Measurements from ENCODE around the gene ANXA11.
"Not testable (repeated sequence)": the region's sequence is repeated elsewhere in the genome, so short reads cannot be mapped to it uniquely, and the experiment has no call there.

The ANXA11 gene

GRCh38 chr10:80226723-80227122 is 21.4 kb upstream of the ANXA11 start:
- H3K9me3 ChIP-seq (ENCODE audit: control insufficient read depth, insufficient read depth, low read length); H3K4me1 ChIP-seq (ENCODE audit: insufficient read depth, low read length); H3K36me3 ChIP-seq (ENCODE audit: insufficient read depth, low read length); H3K9ac ChIP-seq (ENCODE audit: low read depth, low read length): not testable (repeated sequence)

GRCh38 chr10:80223031-80223419 is 17.7 kb upstream of the ANXA11 start:
- H3K9ac ChIP-seq (ENCODE audit: low read depth, low read length); H3K9me3 ChIP-seq (ENCODE audit: control insufficient read depth, insufficient read depth, low read length); H3K36me3 ChIP-seq (ENCODE audit: insufficient read depth, low read length); H3K4me1 ChIP-seq (ENCODE audit: insufficient read depth, low read length): not testable (repeated sequence)

- not testable (repeated sequence) for H3K9me3 ChIP-seq (ENCODE audit: control insufficient read depth, insufficient read depth, low read length); H3K4me1 ChIP-seq (ENCODE audit: insufficient read depth, low read length); H3K36me3 ChIP-seq (ENCODE audit: insufficient read depth, low read length); H3K9ac ChIP-seq (ENCODE audit: low read depth, low read length)
Measured at GRCh38 chr10:80218878-80219277, 13.5 kb upstream of the ANXA11 start.

GRCh38 chr10:80214368-80214982 is 9.1 kb upstream of the ANXA11 start:
- H3K9ac ChIP-seq (ENCODE audit: low read depth, low read length); H3K4me1 ChIP-seq (ENCODE audit: insufficient read depth, low read length); H3K36me3 ChIP-seq (ENCODE audit: insufficient read depth, low read length); H3K9me3 ChIP-seq (ENCODE audit: control insufficient read depth, insufficient read depth, low read length): not testable (repeated sequence)

GRCh38 chr10:80212535-80213115 is 7.3 kb upstream of the ANXA11 start:
- not testable (repeated sequence) for H3K4me1 ChIP-seq (ENCODE audit: insufficient read depth, low read length); H3K36me3 ChIP-seq (ENCODE audit: insufficient read depth, low read length); H3K9me3 ChIP-seq (ENCODE audit: control insufficient read depth, insufficient read depth, low read length); H3K9ac ChIP-seq (ENCODE audit: low read depth, low read length)

- no peaks in the 10 kb centered on the region for H3K9me3 ChIP-seq (ENCODE audit: control insufficient read depth, insufficient read depth, low read length)
- no peaks in the 10 kb centered on the region for H3K36me3 ChIP-seq (ENCODE audit: insufficient read depth, low read length)
- peaks cover 4% of the 10 kb centered on the region; the same call in 1 of the 2 replicates for H3K4me1 ChIP-seq (ENCODE audit: insufficient read depth, low read length)
- no peak overlapping the region for H3K9ac ChIP-seq (ENCODE audit: low read depth, low read length)
Measured at GRCh38 chr10:80211786-80212185, 6.4 kb upstream of the ANXA11 start.

GRCh38 chr10:80210259-80210658 is 4.9 kb upstream of the ANXA11 start:
- H3K9me3 ChIP-seq (ENCODE audit: control insufficient read depth, insufficient read depth, low read length) = no peaks in the 10 kb centered on the region
- H3K9ac ChIP-seq (ENCODE audit: low read depth, low read length) = no peak overlapping the region
- no peaks in the 10 kb centered on the region for H3K36me3 ChIP-seq (ENCODE audit: insufficient read depth, low read length)
- H3K4me1 ChIP-seq (ENCODE audit: insufficient read depth, low read length) = peaks cover 4% of the 10 kb centered on the region; the same call in 1 of the 2 replicates

- Histone ChIP-seq H3K36me3 (ENCODE audit: insufficient read depth, low read length) (no peaks in the 10 kb centered on the region), H3K9me3 (ENCODE audit: control insufficient read depth, insufficient read depth, low read length) (no peaks in the 10 kb centered on the region), H3K4me1 (ENCODE audit: insufficient read depth, low read length) (peaks cover 14% of the 10 kb centered on the region), H3K9ac (ENCODE audit: low read depth, low read length) (peak overlapping the region; percentile 73; the same call in 1 of the 2 replicates)
Measured at GRCh38 chr10:80207768-80208370, 2.5 kb upstream of the ANXA11 start.

GRCh38 chr10:80206277-80206655 is 929 bp upstream of the ANXA11 start:
- H3K9ac ChIP-seq (ENCODE audit: low read depth, low read length) = no peak overlapping the region; the same call in 1 of the 2 replicates
- no peaks in the 10 kb centered on the region for H3K36me3 ChIP-seq (ENCODE audit: insufficient read depth, low read length)
- no peaks in the 10 kb centered on the region for H3K9me3 ChIP-seq (ENCODE audit: control insufficient read depth, insufficient read depth, low read length)
- peaks cover 14% of the 10 kb centered on the region for H3K4me1 ChIP-seq (ENCODE audit: insufficient read depth, low read length)

GRCh38 chr10:80204677-80205476 is 460 bp downstream of the ANXA11 start:
- peaks cover 23% of the 10 kb centered on the region for H3K4me1 ChIP-seq (ENCODE audit: insufficient read depth, low read length)
- H3K36me3 ChIP-seq (ENCODE audit: insufficient read depth, low read length) = no peaks in the 10 kb centered on the region
- H3K9me3 ChIP-seq (ENCODE audit: control insufficient read depth, insufficient read depth, low read length) = no peaks in the 10 kb centered on the region
- H3K9ac ChIP-seq (ENCODE audit: low read depth, low read length) = peak overlapping the region; percentile 80

- Histone ChIP-seq H3K9ac (ENCODE audit: low read depth, low read length) (peak overlapping the region; percentile 80), H3K9me3 (ENCODE audit: control insufficient read depth, insufficient read depth, low read length) (no peaks in the 10 kb centered on the region), H3K36me3 (ENCODE audit: insufficient read depth, low read length) (no peaks in the 10 kb centered on the region), H3K4me1 (ENCODE audit: insufficient read depth, low read length) (peaks cover 27% of the 10 kb centered on the region)
Measured at GRCh38 chr10:80203835-80204676, 1.3 kb downstream of the ANXA11 start.

- no peaks in the 10 kb centered on the region for H3K9me3 ChIP-seq (ENCODE audit: control insufficient read depth, insufficient read depth, low read length)
- H3K4me1 ChIP-seq (ENCODE audit: insufficient read depth, low read length) = peaks cover 27% of the 10 kb centered on the region
- H3K36me3 ChIP-seq (ENCODE audit: insufficient read depth, low read length) = no peaks in the 10 kb centered on the region
- H3K9ac ChIP-seq (ENCODE audit: low read depth, low read length) = peak overlapping the region; percentile 80
Measured at GRCh38 chr10:80202934-80203834, 2.2 kb downstream of the ANXA11 start.

GRCh38 chr10:80202530-80202929 is 2.8 kb downstream of the ANXA11 start:
- H3K9me3 ChIP-seq (ENCODE audit: control insufficient read depth, insufficient read depth, low read length); H3K36me3 ChIP-seq (ENCODE audit: insufficient read depth, low read length); H3K9ac ChIP-seq (ENCODE audit: low read depth, low read length): not testable (repeated sequence)
- peaks cover 23% of the 10 kb centered on the region for H3K4me1 ChIP-seq (ENCODE audit: insufficient read depth, low read length)

All from ES-I3 (cell line).